ENCODE data around the gene TSPAN5.
"Not testable (repeated sequence)": the region's sequence is repeated elsewhere in the genome, so short reads cannot be mapped to it uniquely, and the experiment has no call there.

TSPAN5 gene

DNA sequence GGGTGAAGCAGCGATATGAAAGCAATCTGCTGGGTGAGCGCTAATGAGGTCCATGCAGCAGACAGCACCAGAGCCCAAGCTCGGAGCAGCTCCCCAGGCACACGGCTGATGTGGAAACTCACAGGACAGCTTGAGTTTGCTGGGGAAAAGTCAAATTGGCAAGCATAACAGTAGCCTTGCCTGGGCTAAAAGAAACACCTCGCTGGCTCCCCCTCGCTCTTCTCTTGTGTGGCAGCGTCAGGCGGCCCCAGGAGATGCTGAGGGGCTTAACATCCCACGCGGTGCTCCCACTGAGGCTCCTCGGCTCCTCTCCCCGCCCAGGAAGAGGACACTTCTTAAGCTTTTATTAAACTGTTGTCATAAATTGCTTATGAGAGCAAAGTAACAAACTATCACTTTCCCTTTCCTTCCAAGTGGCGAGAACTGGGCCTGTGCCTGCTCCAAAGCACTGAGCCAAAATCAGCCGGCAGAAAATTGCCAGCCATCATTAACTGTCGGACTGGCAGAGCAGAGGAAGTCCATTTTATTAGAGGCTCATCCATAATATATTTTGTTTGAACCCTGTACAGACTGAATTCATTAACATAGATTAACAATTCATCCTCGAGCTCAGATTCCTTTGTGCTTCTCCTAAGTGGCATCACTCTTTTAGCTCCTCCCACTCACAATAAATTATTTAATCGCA lies 111.4 kb downstream of the TSPAN5 start:
- no peak for DNase-seq (ENCODE audit: low read depth)

DNA sequence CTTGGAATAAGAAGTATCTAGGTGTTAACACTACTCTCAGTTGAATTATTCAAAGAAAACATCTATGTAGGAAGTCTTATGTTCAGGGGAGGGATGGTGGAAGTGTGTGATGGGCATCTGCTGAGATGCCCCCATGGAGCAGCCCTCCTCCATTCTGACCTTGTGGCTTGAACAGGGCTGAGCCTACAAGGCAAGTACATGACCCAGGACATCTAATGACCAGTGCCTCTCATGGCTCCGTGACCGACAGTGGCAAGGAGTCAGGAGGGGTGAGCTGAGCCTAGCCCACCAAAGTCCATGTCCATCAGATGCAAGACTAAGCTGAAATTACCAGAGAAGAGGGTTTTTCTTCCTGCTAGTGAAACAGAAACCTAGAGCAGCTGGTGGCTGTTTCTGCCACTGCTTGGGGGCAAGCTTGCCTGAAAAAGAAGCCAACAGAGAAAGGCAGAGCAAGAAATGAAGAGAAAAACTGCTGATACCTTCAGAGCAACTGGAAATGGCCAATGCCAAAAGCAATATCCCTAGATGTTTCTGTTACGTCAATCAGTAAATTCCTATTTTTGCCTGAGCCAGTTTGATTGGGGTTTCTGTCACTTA lies 113.5 kb downstream of the TSPAN5 start:
- no peak for DNase-seq (ENCODE audit: low read depth)

DNA sequence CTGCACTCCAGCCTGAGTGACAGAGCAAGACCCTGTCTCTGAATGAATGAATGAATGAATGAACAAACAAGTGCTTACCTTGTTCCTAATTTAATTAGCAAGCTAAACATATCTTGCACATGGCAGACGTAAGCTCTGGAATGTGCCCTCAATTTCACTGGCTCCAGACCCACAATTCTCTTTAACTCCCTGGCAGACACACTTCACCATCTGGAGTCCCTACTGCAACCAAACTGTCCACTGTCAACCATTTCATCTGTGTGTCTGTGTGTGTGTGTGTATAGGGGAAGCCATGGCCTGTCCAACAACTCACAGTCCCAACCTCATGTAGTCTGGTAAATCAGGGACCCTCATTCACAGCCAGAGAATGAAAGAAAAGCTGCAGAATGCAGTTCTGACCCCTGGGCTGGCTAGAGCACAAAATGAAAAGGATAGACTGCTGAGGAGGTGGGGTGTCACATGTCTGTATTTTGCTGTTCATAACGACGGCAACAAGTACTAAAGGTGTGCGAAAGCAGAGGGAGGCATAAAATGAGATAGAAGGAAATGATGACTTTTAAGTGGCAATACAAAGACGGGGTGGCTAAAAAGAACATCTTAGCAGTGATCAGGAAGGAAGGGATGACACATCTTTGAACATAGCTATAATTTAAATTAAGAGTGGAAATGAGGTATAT lies 114.1 kb downstream of the TSPAN5 start:
- DNase-seq (ENCODE audit: low read depth): no peak

DNA sequence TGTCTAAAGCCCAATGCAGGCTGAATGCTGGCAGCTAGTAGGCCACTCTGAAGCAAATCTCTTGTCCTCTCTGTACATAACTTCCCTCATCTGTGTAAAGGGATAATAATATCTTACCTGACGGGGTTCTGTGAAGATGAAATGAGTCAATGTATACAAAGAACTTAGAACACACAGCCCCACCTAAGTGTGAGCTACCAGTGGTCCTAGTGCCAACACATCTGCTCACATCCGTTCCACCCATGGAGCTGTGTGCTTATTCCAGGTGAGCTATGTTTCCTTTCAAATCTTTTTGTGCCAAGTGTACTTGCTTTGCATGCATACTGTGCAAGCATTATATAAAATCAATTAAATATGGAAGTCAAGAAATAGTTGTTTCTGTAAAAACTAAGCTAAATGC lies 116.4 kb downstream of the TSPAN5 start:
- no peak for DNase-seq (ENCODE audit: low read depth)

DNA sequence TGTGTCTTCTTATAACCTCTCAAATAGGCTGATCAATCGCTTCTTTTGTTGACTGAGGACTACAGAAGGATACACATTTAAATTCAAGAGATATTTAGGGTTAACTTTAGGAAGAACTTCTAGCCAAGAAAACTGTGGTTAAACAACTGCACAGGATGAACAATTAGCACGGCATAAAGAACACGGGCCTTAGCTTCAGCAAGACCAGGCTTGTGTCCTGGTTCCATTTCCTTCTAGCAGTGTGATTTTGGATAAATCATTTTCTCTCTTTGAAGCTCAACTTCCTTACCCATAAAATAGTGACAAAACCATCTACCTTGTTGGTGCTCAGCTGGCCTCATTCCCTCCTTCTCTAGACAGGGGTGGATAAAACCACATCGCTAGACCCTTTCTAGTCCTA lies 117.6 kb downstream of the TSPAN5 start:
- DNase-seq (ENCODE audit: low read depth): no peak

DNA sequence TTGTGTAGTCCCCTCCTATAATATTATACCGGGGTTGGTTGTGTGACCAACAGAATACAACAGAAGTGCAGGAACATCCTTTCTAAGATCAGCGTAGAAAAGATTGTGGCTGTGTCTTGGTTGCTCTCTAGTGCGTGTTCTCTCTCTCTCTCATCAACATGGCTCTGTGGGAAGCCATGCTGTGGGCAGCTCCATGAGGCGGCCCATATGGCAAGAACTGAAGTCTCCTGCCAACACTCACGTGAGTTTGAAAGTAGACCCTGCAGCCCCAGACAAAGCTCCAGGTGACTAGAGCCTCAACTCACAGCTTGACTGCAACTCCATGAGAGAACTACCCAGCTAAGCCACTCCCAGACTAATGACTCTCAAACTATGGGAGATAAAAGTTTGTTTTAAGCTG lies 118.7 kb downstream of the TSPAN5 start:
- DNase-seq (ENCODE audit: low read depth): no peak

DNA sequence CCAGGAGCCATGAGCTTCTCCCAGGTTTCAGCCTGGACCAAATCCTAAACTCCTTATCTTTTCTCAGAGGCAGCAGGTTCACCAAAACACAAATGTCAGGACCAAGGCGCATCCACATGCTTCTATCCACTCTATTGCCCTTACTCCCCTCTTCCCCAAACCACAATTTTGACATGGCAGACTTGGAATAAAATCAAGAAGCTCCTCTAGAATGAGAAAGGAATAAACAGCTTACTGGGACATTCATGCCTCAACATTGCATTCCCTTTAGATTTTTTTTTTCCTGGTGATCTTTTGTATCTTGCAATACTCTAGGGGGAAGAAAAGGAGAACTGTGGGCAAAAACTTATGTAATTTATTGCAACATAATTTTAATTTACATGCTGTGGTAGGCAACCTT lies 119.1 kb downstream of the TSPAN5 start:
- no peak for DNase-seq (ENCODE audit: low read depth)

DNA sequence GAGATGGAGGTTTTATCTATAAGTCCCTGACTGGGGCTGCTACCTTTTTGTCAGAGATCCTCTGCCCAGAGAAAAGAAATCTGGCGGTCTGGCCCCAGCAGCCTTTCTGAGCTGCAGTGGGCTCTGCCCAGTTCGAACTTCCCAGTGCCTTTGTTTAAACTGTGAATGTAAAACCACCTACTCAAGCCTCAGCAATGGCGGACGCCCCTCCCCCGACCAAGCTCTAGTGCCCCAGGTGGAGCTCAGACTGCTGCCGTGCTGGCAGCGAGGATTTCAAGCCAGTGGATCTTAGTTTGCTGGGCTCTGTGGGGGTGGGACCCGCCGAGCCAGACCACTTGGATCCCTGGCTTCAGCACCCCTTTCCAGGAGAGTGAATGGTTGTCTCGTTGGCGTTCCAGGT lies 121.8 kb downstream of the TSPAN5 start:
- DNase-seq (ENCODE audit: low read depth): no peak

DNA sequence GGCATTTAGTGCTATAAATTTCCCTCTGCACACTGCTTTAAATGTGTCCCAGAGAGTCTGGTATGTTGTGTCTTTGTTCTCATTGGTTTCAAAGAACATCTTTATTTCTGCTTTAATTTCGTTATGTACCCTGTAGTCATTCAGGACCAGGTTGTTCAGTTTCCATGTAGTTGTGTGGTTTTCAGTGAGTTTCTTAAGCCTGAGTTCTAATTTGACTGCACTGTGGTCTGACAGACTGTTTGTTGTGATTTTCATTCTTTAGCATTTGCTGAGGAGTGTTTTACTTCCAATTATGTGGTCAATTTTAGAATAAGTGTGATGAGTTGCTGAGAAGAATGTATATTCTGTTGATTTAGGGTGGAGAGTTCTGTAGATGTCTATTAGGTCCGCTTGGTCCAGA lies 124.3 kb downstream of the TSPAN5 start:
- not testable (repeated sequence) for DNase-seq (ENCODE audit: low read depth)

DNA sequence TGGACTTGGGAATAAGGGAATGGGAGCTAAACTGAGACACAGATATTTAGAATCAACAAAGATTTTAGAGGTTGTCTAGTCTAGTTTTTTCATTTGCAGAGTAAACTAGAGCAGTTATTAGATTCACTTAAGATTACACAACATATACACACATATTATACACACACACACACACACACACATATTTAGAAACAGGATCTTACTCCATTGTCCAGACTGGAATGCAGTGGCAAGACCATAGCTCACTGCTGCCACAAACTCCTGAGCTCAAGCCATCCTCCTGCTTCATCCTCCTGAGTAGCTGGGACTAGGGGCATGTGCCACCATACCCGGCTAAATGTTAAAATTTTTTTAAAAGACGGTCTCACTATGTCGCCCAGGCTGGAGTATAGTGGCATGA lies 127.8 kb downstream of the TSPAN5 start:
- no peak for DNase-seq (ENCODE audit: low read depth)

DNA sequence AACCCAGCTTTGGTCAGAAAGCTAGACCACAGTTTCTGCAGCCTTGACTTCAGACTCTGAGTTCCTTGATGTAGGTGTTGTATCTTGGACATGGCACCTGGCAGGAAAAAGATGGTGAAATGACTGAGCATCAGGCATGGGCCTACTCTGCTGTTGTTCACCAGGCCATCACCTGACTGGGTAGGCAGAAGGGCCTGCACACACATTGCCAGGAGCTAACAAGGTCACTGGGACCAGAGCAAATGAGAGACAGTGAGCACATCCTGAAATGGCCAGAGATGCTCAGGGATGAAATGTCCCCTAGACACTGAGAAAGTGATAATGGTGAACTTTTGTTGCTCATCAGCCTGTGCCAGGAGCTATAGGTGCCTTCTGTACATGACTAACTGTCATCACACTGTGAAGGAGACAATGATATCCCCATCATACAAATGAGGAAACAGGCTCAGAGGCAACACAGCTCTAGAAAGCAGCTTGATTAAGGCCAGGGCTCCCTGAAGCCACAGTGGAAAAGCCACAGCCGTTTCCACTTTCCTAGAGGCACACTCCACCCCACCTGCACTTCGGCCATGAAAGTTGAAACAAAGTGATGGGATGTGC lies 128.3 kb downstream of the TSPAN5 start:
- no peak for DNase-seq (ENCODE audit: low read depth)

DNA sequence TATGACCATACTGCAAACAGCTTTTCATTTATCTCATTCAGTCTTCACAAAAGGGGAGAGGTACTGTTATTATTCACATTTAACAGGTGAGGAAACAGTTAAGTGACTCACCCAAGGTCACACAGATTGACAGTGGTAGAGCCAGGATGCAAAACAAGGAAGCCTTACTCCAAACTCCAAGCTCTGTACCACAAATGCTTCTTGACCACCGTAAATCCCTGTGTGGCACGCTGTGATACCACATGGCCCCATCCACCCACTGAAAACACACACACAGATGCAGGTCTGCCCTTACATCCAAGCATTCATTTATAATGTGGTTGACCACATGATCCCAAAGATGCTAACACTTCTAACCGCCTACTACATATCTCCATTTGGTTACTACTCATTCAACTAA lies 129.5 kb downstream of the TSPAN5 start:
- DNase-seq (ENCODE audit: low read depth): no peak

DNA sequence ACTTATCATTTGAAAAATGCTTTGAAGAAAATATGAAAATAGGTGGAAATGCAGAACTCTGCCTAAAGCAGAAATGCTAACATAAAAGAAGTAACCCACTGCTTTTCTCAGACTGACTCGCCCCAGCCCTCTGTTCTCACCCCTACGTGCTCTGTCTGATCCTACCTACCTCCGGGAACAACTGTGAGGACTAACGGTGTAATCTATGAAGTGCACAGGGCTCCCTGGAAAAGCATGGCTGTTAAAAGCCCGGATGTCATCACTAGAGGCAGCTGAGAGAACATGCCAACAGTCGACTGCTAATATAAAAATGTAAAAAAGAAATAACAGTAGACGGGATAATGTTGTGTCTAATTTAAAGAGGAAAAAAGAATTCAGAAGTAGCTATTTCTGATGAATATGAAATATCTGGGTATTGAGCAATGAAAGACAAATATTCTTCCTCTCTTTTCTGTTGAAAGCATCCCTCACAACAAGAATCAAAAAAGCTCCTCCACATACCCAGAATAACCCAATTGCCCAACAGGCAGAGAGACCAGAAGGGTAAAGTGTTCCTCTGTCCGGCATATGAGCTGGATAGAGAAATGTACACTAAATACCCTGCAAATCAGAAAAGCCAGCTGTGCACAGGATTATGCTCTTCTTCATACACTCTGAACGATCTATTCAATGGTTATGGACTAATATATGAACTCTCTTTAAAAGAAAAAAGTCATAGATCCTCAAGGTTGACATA lies 130.7 kb downstream of the TSPAN5 start:
- DNase-seq (ENCODE audit: low read depth): no peak

DNA sequence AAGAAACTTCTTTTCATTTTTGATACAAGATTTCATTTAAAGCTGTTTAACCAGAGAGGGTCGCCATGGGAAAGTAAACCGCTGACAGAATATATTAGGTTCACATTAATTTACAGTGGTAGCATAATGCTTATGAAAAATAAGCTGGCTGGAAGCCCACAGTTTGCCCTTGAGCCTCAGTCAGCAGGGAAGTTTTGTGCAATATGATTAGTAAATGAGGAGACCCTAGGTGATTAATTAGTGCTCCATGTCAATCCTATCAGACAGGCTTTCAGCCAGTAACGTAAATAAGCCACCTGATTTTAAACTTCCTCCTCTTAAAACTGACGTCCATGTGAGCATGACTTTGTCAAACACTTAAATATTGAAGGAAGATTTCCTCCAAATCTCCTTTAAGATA lies 134.2 kb downstream of the TSPAN5 start:
- DNase-seq (ENCODE audit: low read depth): no peak

DNA sequence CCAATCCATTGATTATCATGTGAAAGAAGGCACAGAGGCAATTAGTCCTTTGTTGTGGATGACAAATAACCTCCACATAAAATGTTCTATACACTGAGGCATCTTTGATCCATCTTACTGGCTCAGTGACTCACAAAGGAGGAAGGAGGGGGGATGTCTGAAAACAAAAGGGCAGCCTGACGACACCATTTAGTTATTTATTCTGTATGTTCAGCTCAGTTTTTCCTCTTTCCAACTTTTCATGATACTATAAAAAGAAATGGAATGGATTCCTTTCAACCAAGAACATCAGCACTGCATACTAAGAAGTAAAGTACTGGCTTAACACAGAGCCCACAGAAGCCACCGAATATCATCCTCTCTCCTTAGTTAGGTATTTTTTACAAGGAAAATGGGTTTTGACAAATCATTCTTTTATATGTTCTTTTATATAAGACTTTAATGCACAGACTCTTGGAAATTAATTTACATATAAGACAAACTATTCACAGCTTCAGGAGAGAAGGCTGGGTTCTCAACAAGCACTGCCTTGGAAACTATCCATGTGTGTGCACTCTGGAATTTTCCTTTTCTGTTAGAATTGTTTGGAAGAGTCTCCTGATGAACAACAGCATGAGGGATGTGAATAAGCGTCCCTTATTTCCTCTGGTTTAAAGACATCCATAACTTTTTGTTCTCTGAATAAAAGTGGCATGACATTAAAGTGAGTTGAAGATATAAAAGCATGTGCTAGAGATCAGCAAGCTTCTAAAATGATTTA lies 135.6 kb downstream of the TSPAN5 start:
- no peak for DNase-seq (ENCODE audit: low read depth)

DNA sequence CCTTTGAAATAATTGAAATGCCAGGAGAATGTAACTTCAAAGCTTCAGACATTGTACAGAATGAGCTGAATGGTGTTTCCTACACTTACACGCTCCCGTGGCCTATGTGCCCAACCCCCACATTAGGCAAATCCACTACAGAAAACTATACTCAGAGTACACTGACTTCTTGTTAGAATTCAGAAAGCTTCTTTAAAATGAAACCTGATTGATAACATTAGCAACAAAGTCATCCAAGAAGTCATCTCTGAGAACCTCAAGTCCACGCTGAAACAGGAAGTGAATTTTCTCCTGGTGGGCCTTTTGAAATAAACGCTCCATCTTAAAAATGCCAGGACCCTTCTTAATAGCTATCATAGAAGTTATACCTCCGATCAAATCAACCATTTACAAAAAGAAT lies 136.3 kb downstream of the TSPAN5 start:
- no peak for DNase-seq (ENCODE audit: low read depth)

DNA sequence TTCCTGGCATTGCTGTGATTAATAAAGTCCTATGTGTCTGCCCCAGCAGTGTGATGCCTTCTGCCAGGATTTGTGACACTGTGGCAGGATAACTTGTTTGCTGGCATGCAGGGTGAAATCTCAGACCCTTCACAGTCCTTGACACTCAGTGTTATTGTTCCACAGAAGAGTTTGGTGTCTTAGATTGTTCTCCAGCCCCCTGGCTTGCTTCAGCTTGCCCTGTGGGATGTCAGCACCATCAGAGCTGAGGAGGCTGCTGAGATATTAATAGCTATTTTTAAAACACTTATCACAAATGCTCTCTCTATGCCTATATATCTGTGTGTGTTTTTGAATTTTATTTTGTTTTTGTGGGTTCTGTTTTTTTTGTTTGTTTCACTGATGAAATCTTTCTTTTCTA lies 136.9 kb downstream of the TSPAN5 start:
- DNase-seq (ENCODE audit: low read depth): no peak

DNA sequence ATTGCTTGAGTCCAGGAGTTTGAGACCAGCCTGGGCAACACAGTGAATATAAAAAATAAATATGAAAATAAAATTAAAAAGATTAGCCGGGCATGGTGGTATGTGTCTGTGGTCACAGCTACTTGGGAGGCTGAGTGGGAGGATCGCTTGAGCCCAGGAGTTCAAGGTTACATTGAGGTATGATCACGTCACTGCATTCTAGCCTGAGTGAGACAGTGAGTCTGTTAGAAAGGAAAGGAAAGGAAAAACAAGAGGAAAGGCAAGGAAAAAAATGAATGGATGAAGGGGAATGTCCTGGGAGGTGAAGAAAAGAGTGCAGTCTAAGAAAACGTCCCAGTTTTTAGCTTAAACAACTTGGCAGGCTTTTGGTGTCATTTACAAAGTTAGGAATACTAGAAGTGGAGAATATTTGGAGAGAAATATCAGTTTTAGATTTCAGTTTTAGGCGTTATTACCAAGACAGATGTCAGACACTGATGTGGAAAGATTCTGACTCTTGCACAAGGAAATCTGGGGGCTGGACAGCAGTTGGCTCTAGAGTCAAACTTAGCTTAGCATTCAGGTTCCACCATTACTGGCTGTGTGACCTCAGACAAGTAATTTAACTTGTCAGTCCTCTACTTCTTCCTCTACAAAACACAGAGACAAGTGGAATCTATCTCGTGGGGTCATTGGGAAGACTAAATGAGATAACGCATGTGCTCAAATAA lies 139.0 kb downstream of the TSPAN5 start:
- no peak for DNase-seq (ENCODE audit: low read depth)

DNA sequence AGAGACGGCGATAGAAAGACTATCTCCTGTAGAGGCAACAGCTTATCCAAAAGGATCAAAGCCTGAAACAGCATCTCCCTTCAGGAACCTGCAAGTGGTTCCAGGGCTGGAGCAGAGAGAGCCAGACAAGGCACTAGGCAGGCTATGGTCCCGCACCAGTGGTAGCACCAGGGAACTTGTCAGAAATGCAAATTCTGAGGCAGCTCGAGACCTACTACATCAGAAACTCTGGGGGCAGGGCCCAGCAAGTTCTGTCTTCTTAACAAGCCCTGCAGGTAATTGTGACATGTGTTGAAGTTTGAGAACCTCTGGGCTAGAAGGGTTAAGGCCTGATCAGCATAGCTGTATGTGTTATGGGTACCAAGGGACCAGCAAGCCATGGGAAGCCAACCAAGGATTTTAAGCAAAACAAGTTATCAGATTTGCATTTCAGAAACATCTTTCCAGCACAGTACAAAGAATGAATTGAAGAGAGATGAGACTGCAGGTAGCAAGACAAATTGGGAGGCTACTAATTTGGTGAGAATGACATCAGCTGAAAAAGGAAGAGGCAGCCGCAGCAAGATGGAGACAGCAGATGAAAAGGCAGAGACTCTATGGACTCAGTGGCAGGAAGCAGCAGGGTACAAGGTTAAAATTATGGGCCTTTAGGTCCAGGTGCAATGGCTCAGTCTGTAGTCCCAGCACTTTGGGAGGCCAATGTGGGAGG lies 139.7 kb downstream of the TSPAN5 start:
- DNase-seq (ENCODE audit: low read depth): no peak

DNA sequence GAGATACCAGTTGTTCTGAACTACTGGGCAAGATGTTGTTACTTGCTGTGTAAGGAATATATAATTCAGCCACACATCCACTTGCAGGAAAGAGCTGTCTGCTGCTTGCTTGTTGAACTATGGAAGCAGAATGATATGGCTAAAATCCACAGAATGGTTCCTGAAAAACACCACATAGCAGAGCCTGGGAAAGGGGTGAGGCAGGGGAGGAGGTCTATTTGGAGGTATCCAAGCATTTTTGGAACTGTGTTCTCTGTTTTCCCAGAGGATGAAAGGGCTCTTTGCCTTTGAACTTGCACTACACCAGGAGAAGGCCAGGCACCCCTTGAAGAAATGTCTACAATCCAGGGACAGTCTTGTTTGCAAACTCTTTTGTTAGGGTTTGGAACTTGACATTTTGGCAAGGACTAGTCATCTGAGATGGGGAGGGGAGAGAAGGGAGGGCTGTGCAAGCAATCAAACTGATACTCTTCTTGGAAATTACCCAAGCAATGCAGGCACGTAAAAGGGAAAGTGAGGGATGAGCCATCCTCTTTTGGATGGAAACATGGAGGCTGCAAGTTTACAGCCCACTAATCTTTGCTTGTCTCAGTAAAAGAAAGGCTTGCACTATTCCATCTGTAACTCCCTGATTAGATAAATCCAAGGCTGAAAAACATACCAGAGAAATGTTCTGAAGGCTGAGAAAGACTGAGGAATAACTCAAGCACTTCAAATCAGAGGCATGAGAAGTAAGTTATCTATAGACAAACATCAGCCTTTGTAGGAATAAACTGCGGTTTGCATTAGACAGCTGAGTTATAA lies 141.0 kb downstream of the TSPAN5 start:
- no peak for DNase-seq (ENCODE audit: low read depth)
